Activated CD4-positive, alpha-beta T cell treated with anti-CD3 and anti-CD28 coated beads, Interleukin-2, amount 50 U/mL, for 1 hour (primary cell): ENCODE measurements around the gene PTPRN2.
"Not testable (repeated sequence)": the region's sequence is repeated elsewhere in the genome, so short reads cannot be mapped to it uniquely, and the experiment has no call there.

Source experiments
- DNase-seq: peaks from one replicate; pipeline ENCODE4 v3.0.0-alpha.2; 2020

The PTPRN2 gene

GRCh38 chr7:157847756-157848487 lies 739.7 kb downstream of the PTPRN2 start:
- not testable (repeated sequence) for DNase-seq

GRCh38 chr7:157846746-157847145 lies 740.9 kb downstream of the PTPRN2 start:
- not testable (repeated sequence) for DNase-seq

- no peak for DNase-seq
Observed at GRCh38 chr7:157846271-157846670, 741.4 kb downstream of the PTPRN2 start.

DNA sequence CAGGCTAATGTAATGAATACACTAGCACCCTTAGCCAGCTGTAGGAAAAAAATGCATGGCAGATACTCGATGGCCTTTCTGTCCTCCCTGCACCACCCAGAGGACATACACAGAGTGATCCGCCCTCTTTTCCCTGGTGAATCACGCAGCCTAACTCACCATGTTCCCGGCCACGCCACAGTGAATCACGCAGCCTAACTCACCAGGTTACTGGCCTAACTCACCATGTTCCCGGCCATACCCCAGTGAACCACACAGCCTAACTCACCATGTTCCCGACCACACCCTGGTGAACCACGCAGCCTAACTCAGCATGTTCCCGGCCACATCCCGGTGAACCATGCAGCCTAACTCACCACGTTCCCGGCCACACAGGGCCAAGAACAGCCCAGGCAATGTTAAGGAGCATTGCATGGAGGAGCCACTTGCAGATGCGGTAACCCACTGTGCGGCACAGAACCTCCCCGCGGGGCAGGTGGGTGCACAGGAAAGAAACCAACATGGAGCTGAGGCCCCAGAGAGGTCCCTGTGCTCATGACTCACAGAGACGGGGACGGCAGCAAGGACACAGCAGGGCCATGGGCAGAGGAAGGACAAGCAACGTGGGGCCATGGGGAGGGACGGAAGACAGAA lies 742.3 kb downstream of the PTPRN2 start:
- DNase-seq: no peak

DNA sequence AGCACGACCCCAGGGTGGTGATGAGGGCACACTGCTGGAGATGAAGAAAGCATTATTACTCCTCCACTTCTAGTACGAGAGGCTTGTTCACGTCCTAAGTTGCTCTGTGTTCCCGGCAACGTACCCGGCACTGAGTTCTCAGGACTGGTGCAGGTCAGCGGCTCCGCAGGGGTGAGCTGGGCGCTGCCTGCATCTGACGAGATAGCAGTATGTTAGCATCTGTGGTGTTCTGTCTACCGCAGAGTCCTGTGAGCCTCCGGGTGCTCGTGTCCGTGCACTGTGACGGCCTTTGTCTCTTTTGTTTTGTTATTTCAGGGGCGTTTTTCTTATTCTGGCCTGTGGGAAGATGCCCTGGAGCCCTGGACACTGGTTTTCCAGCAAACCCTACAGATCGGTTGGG lies 743.0 kb downstream of the PTPRN2 start:
- DNase-seq: no peak

GRCh38 chr7:157844141-157844540 lies 743.5 kb downstream of the PTPRN2 start:
- DNase-seq: no peak

GRCh38 chr7:157843336-157844140 lies 744.1 kb downstream of the PTPRN2 start:
- DNase-seq: no peak

GRCh38 chr7:157841773-157842370 lies 745.8 kb downstream of the PTPRN2 start:
- DNase-seq: no peak

DNA sequence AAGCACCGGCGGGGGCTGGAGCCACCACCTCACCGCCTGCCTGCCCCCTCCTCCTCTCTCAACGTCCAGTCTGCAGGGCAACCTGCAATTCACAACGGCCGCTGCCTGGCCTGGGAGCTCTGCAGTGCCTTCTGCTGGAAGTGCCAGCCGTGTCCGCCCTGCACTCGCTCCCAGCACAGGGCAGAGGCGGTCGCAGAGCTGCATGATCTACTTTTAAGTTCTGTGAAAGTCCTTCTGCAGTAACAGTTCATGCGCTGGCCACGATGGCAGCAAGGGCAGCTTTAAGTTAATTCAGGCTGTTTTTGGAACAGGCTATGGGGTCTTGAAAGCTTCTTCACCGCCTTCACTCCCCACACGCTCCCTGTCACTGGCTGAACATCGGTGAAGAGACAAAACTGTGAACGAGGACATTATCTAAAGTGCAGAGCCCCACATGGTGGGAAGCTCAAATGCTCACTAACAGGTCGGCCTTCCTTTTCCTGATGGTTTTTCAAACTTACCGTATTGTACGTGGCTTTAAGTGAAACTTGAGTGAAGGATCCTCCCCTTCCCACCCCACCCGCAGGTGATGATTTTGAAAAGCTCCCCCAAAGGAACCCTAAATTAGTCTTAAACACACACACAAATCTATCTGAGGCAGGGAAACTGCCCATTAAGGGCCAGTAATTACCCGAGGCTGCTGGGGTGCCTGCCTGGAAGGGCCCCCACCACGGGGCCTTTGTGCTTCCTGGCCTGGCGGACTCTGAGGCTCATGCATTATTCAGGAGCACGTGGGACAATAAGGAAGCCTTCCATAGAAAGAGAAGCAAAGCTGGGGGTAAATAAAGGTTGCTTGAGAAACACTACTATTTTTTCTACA lies 746.5 kb downstream of the PTPRN2 start:
- no peak for DNase-seq

DNA sequence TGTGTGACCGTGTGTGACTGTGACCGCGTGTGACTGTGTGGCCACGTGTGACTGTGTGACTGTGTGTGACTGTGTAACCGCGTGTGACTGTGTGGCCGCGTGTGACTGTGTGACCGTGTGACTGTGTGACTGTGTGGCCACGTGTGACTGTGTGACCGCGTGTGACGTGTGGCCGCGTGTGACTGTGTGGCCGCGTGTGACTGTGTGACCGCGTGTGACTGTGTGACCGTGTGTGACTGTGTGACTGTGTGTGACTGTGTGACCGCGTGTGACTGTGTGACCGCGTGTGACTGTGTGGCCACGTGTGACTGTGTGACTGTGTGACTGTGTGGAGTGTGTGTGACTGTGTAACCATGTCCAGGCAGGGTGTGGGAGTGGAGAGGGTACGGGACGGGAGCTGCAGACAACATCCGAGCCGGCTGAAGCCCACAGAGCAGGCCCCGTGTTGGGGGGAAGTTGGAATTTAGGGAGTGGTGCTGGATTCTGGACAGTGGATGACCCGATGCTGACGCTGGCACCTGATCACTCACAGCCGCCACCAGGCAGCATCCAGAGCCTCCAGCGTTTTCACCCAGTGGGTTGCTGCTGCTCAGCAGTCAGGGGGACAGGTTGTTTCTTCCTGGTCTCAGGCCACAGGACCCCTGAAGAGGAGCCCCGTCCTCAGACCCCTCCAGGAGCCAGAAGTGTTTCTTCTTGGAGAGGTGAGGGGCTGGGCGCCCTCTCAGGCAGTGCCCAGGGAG lies 747.3 kb downstream of the PTPRN2 start:
- no peak for DNase-seq

- DNase-seq: no peak
Observed at GRCh38 chr7:157839672-157840167, 747.9 kb downstream of the PTPRN2 start.

- no peak for DNase-seq
Observed at GRCh38 chr7:157839226-157839625, 748.4 kb downstream of the PTPRN2 start.

DNA sequence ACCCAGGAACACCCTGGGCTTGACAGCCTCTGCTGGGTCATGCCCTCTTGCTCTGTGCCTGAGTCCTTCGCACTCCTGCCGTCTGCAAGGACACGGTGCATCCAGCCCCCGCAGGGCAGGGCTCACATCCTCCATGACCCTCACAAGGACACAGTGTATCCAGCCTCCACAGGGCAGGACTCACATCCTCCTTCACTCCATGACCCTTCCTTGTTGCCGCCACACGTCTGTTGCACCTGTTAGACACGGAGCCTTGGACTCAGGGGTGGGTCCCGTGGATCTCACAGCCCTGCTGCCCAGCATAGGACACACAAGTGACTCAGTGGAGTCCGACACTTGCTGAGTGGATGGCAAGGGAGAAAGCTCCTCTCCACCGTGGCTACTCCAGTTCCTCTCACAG lies 750.1 kb downstream of the PTPRN2 start:
- DNase-seq: no peak

DNA sequence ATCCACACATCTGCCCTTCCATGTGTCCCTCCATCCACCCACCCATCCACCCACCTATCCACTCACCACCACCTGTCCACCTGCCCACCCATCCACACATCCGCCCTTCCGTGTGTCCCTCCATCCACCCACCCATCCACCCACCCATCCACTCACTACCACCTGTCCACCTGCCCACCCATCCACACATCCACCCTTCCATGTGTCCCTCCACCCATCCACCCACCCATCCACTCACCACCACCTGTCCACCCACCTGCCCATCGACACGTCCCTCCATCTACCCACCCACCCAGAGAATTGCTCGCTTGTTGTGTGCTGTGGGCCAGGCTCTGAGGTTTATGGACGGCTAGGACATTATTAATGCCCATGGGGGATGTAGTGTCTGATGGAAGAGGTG lies 750.6 kb downstream of the PTPRN2 start:
- no peak for DNase-seq

DNA sequence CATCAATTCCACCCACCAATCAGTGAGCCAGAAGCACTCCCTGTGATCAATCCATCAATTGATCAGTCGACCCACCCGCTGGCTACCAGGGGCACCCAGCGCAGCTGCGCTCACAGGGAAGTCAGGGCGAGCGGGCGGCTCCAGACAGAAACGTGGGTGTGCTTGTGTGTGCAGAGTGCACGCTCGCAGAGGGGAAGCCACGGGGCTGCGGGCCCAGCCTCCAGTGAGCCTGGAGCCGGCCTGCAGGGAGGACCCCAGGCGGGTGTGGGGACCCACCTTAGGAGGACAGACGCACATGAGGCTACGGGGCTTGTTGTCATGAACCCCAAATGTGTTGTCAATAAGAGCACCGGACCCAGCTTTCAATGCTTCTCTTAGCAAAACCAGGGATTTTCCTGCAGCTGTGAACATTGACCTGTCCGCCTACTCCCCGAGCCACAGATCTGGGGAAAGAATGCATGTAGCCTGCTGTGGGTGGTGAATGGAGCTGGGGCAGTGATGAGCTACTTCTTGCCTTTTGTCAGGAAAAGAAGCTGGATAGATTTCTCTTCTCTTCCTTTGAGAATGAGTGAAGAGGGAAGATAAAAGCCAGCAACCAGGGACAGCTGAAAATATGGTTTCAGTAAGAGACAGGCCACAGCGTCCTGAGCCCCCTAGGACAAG lies 753.0 kb downstream of the PTPRN2 start:
- no peak for DNase-seq

- DNase-seq: no peak
Observed at GRCh38 chr7:157832866-157833607, 754.6 kb downstream of the PTPRN2 start.

DNA sequence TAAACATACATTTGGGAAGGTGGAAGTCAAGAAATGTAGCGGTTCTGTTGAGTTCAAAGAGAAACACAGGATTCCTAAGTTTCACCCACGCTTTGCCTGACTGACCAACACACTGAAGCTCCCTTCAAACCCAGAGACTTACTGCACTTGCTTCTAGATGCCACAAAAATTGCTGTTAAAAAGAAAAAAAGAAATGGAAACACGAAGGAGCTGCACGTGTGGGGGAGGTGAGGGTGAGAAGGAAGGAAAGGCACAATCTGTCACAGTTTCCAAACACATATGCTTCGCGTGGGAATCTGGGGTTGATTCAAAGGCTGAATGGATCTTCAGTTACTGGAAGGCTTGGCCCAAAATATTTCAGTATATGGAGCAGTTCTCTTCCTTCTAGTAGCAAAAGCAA lies 755.2 kb downstream of the PTPRN2 start:
- DNase-seq: no peak

DNA sequence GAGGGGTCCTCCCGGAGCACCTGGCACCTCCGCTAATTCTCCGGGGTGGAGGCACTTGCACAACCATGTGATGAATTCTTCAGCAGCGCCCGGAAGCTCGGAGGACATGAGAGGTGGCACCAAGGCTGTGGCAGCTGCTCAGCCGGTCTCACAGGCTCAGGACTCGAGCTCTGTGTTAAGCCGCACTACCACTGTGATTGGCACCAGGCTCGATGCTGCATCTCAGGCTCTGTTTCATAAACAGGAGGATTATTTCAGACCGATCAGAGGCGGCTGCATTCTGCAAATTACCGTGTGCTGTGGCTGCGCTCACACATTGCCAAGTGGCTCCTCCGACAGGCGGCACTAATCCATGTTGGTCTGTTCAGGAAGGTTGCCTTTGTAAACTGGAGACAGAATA lies 755.6 kb downstream of the PTPRN2 start:
- DNase-seq: no peak

DNA sequence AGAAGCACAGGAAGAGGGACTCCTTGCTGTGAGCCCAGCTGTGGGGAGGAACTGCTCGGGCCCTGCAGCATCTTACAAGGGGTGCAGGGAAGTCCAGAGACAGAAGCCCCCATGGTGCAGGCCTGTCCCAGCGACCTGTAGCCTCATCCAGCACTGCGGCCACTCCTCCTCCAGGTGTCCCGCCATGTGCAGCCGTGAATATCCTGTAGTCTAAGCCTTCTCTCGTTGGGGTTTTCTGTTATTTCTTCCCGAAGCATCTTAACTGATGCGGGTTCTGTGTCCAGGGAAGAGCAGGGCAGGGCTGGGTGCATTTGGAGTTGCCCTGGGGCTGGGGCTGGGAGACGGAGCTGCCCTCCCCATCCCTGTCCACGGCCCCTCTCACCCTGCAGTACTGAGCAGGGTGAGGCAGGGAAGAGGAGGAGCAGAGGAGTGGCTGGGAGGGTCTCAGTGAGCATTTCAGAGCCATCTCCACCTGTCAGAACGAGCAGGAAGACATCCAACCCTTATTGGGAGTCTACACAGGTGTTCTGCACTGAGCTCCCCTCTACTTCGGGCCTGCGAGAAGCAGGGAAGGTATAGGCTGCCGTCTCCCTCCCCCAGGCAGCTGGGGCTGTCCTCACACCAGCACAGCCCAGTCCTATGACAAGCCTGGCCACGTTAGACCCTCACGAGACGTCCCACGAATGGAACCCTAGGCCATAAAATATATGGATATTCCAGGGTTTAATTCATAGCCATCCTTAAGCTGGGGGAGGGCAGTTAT lies 756.3 kb downstream of the PTPRN2 start:
- no peak for DNase-seq
